GM21825 (cell line): ENCODE data around the gene ZNF629.
A peak's percentile ranks its signal among the peaks of the same experiment; 100 is the strongest.
"Not testable (repeated sequence)": the region's sequence is repeated elsewhere in the genome, so short reads cannot be mapped to it uniquely, and the experiment has no call there.

Experiments
- ATAC-seq: cut with Tn5 transposase; IDR thresholded peaks from one replicate; pipeline ENCODE4 v1.9.1; 2021; ENCODE audit warnings: mild to moderate bottlenecking, moderate library complexity; ENCODE audit not compliant: unreplicated experiment

The ZNF629 gene

DNA sequence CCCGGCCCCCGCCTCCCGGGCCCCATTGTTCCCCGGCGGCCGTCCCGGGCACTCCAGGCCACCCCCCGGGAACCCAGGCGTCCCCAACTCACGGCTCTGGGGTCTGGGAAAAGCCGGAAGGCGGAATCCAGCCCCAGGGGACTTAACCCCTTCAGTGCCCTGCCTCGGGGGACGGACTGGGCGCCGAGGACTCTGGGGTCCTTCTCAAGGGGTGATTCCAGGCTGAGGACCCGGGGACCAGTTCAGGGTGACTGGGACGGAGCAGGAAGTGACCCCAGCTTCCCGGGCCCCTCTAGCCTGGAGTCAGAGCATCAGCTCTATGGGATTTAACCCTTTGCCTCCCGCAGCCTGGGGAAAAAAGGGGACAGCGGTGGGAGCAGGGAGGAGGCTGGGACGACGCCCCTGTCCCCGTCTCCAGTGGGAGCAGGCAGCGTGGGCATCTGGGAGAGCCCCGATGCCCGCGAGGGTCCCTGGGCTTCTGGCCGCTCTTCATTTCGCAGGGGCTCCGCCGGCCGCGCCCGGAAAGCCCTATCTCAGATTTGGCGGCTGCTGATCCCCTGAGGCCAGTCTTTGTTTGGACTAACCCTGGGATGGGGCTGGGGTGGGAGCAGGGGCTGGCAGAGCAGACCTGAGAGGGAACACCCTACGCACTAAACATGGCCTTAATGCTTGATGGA lies at the start of gene ZNF629:
TSS of gene ZNF629 (minus strand) at position 270 of the 677 bp plus-strand sequence. CDS start 2,723 bp downstream, outside the sequence.
- ATAC-seq: no peak

DNA sequence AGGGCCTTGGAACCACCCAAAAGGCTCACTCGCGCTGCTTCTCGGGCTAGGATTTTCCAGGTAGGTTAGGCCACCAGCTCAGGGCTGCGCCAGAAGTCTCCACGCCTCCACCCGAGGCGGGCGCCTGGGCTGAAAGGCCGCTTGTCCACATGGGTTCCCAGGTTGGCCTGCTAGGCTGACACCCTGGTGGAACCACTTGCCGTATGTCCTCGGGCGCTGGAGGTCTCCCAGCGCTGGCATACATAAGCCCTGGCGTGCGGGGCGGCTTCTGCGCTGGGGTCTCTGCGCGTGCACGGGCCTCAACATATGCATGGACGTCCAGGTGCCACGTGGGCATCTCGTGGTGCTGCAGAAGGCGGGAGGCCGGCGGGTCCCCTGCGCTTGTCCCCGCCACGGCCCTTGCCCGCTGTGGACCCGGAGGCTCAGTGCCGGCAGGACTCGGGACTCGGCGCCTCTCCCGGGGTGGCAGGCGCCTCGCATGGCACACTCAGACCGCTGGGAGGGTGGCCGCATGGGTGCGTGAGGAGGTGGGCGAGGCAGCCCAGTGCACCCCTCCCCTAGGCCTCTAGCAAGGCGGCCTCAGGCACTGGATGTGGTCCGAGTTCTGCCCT lies 47.2 kb upstream of the ZNF629 start:
- ATAC-seq: no peak

DNA sequence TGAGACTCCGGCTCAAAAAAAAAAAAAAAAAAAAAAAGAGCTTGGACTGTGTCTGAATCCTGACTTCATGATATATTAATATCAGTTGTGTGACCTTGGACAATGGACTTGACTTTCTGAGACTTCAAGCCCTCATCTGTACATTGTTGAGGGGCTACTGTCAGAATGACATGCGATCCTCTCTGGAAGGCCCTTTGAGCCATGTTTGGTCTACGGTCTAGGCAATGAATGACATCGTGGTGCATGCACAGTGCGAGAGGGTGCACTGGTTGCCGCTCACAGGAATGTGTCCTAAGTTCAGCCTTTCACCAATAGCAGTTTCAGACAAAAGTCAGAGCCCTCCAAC lies 43.0 kb upstream of the ZNF629 start:
- ATAC-seq: no peak

DNA sequence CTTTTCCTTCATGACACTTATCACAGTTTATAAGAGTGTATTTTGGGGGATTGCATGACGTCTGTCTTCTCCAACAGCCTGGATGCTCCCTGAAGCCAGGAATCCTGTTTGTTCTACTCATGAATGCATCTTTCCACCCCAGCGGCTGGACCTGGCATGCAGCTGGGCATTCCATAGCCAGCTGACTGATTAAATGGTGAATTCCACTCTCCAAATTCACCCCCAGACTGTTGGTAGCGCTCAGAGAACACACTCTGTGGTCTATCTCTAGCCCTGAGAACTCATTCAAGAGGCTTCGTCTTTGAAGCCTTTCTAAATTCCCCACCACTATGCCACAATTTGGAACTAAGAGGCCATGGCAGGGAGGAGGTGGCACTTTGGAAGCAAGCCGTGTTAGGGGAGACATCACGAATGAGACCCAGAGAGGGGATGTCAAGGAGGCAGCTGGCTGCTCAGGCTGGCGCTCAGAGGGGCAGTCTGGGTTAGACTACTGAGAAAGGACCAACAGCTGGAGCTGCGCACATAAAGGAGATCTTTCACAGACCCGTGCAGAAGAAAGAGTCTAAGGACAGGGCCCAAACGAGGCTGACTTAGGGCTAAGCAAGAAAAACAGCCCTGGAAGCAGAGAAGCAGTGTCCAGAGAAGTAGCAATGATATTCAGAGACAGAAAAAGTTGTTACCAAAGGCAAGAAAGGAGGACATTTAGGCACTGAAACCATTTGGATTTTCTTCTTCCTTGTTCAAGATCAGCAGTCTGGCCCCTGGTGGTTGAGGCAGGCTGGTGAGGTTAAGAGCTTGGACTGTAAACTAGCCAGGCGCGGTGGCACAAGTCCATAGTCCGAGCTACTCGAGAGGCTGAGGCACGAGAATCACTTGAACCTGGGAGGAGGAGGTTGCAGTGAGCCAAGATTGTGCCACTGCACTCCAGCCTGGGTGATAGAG lies 42.4 kb upstream of the ZNF629 start:
- ATAC-seq: no peak

DNA sequence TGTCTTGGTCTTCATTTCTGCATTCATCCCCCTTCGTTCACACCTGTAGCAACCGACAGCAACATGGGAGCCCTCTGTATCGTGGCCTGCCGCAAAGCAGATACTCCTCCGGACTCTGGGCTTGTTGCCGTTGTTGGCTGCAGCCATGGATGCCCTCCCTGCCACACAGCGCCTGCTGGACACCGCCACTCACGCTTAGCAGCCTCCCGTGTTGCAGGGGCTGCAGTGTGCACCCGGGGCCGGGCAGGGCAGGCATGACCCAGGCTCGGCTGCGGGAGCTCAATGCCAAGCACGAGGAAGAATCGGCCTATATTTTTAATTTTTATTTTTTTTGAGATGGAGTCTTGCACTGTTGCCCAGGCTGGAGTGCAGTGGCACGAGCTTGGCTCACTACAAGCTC lies 34.9 kb upstream of the ZNF629 start:
- ATAC-seq: no peak

DNA sequence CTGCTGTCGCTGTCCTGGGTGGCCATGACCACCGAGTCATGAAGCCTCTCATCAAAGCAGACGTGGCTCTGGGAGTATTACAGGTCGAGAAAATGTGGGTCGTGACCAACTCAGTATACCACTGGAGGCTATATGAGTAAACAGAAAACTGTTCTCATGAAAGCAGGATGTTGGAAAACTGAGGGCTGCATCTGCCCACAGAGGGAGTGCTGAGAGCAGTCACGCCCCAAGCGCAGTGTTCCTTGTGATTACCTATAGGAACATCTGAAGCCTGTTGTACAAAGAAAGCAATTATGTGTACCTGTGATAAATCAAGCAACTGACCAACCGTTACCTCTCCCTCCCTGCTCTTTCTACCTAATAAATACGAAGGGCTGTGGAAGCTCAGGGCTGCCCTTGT lies 34.4 kb upstream of the ZNF629 start:
- not testable (repeated sequence) for ATAC-seq

DNA sequence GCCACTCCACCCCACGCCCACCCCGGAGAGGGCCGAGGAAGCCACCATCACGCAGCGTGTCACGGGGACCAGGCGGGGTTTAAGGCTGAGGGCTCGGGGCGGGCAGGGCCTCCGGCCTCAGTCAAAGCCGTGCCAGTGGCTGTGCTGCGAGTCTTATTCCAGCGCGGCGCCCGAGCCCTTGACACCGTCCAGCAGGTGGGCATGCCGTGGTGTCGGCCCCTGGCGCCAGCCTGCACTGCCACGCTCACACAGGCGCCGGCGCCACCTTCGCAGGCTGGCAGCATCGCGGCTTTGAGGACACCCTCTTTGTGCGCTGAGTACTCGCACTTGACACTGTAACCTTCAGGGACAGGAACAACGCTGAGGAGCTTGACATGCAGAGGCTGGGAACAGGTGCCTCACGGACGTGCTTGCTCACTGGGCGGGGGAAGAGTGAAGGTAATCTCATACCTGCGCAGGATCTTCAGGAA lies 34.0 kb upstream of the ZNF629 start:
- no peak for ATAC-seq

DNA sequence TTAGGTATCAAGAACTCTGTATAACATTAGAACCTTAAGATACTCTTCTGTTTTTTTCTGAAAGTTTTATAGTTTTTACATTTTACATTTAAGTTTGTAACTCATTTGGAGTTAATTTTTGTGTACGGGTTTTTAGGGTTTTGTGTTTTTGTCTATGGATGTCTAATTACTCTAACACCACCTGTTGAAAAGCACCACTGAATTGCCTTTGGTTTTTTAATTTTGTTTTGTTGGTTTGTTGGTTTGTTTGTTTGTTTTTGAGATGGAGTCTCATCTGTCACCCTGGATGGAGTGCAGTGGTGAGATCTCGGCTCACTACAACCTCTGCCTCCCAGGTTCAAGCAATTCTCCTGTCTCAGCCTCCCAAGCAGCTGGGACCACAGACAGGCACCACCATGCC lies 29.8 kb upstream of the ZNF629 start:
- ATAC-seq: no peak

DNA sequence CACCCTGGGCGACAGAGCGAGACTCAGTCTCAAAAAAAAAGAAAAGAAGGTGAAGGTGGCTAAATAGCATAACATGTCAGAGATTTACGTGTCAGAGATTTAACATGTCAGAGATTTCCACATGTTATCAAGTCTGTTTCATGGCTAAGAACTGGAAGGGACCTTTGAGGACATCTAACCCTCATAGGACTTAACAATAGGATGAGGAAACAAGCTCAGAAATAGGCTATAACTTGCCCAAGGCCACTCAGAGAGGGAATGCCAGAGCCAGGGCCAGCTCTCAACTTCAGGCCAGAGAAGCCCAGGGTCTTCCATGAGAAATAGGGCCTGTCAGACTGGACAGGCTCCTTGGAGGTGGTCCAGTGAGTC lies 26.8 kb upstream of the ZNF629 start:
- no peak for ATAC-seq

DNA sequence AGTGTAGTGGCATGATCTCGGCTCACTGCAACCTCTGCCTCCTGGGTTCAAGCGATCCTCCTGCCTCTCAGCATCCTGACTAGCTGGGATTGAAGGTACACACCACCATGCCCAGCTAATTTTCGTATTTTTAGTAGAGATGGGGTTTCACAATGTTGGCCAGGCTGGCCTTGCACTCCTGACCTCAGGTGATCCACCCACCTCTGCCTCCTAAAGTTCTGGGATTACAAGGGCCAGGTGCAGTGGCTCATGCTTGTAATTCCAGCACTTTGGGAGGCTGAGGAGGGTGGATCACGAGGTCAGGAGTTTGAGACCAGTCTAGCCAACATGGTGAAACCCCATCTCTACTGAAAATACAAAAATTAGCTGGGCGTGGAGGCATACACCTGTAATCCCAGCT lies 22.7 kb upstream of the ZNF629 start:
- ATAC-seq: not testable (repeated sequence)

DNA sequence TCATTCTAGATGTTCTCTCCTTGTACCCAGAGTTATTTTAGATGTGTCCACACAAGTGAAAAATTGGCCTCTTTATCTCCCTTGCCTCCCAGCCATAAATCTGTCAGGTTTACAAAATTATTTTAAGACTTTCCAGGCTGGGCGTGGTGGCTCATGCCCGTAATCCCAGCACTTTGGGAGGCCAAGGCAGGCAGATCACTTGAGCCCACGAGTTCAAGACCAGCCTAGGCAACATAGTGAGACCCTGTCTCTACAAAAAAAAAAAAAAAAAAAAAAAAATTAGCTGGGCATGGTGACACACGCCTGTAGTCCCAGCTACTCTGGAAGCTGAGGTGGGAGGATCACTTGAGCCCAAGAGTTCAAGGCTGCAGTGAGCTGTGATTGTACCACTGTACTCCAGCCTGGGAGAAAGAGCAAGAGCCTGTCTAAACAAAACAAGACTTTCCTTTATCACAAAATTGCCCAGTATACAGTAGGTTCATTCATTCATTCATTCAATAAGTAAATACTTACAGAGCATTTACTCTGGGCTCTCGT lies 22.0 kb upstream of the ZNF629 start:
- not testable (repeated sequence) for ATAC-seq

DNA sequence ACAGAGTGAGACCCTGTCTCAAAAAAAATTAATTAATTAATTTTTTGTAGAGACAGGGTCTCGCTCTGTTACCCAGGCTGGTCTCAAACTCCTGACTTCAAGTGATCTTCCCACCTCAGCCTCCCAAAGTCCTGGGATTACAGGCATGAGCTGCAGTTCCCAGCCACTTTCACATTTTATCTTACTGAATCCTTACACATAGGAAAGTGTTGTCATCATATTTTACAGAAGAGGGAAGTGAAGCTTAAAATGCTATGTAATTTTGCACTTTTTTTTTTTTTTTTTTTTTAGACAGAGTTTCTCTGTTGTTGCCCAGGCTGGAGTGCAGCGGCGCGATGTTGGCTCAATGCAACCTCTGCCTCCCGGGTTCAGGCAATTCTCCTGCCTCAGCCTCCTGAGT lies 21.1 kb upstream of the ZNF629 start:
- no peak for ATAC-seq

DNA sequence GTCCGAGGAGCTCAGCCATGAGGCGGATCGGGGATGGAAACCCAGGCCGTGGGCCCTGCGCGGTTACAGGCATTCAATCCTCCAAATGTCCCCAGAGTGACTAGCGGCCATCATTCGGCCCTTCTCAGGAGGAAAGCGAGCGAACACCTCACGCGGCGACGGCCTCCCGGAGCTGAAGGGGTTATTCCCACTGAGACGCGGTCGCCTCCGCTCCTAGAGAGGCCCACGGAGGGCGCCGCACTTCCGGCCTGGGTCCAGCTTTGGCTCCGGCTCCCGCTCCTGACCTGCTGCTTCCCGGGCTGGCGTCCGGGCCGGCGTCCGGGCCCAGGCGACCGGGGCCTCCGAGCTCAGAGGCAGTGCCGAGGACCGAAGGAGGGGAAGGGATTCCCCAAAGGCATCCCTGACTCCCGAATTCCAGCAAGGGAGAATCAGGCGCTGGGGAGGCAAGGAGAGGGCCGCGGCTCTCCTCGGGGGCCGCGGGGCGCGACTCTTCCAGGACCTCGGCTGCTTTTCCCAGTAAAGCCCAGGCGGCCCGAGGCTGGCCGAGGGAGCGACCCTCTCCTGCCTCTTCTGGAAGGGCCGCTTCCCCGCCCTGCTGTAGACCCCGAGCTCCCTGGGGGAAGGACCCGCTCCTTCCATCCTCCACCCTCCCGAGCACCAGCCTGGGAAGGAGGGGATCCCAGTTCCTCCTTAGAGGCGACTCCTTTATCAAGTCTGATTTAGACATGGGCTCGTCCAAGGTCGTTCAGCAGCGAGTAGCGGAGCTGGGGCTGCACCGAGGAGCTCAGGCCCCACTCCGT lies 18.6 kb upstream of the ZNF629 start:
- peak; percentile 59 for ATAC-seq

DNA sequence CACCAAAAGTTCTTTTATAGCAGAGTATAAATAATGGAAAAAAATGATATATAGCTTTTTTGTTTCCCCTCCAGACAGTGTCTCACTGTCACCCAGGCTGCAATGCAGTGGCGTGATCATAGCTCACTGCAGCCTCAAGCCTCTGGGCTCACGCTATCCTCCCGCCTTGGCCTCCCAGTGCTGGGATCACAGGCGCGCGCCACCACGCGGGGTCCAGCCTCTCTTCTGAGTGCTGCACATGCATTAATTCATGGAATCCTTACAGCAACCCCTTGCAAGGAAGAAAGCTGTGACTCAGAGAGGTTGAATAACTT lies 18.0 kb upstream of the ZNF629 start:
- ATAC-seq: no peak

DNA sequence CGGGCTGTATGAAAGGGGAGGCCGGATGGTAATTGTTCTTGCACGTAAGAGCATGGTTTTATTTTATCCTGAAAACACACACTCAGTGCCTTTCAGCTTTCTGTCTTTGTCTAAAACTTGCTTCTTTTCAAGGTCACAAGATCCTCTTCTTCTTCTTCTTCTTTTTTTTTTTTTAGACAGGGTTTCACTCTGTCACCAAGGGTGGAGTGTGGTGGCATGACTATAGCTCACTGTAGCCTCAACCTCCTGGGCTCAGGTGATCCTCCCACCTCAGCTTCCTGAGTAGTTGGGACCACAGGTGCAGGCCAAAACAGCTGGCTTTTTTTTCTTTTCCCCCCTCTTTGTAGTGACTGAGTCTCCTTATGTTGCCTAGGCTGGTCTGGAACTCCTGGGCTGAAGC lies 15.9 kb upstream of the ZNF629 start:
- no peak for ATAC-seq

DNA sequence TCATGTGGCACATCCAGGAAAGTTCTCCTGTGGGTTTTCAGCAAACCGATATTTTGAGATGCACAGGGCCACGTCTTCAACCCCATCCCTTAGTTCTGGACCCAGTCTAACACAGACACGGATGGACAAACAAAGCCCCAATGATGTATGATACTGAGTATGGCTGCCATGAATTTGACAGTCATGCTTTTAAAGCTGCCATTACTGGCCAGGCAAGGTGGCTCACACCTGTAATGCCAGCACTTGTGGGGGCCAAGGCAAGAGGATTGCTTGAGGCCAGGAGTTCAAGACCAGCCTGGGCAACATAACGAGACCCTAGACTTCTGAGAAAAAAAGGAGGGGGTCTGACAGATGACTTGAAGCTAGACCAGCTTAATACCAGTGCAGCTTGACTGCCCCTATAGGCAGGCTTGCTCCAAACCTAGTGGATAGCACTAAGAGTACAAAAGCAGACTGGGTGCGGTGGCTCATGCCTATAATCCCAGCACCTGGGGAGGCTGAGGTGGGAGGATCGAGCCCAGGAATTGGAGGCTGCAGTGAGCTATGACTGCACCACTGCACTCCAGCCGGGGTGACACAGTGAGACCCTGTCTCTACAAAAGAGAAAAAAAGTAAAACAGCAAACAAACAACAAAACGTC lies 10.8 kb upstream of the ZNF629 start:
- no peak for ATAC-seq

DNA sequence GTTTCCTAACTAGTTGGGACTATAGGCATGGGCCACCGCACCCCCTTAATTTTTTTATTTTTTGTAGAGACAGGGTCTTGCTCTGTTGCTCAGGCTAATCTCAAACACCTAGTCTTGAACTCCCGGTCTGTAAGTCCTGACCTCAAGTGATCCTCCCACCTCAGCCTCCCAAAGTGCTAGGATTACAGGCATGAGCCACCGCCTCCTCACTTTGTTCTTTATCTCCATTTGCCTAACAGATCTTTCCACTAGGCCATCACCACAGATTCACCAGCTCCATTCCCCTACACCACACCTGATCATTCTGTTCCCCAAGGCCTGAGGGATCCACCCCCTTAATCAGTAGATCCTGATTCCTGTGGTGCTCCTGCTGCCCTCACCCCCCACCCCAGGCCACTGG lies 7.6 kb upstream of the ZNF629 start:
- ATAC-seq: no peak

DNA sequence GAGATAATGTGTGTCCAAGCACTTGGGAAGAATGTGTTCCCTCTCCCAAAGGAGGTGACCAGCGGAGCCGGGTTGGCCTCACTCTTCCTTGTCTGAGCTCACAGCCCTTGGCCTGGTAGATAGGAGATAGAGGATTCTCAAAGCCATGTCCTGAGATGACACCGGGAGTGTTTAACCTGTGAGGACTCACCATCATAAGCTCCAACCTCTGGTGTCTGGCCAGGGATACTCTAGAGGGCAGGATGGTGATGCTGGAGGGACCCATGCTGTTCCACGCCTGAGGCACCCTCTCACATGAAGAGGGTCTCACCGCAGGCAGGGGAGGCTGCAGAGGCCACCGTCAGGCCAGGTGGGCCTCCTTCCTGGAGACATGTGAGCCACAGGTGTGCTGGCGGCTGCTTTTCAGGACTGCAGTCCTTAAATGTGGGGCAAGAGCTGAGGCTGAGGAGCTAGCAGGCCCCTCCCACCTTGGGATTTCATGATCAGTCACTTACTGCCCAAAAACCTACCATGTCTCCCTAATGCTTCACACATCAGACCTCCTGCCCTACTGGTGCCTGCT lies 6.6 kb upstream of the ZNF629 start:
- ATAC-seq: no peak

DNA sequence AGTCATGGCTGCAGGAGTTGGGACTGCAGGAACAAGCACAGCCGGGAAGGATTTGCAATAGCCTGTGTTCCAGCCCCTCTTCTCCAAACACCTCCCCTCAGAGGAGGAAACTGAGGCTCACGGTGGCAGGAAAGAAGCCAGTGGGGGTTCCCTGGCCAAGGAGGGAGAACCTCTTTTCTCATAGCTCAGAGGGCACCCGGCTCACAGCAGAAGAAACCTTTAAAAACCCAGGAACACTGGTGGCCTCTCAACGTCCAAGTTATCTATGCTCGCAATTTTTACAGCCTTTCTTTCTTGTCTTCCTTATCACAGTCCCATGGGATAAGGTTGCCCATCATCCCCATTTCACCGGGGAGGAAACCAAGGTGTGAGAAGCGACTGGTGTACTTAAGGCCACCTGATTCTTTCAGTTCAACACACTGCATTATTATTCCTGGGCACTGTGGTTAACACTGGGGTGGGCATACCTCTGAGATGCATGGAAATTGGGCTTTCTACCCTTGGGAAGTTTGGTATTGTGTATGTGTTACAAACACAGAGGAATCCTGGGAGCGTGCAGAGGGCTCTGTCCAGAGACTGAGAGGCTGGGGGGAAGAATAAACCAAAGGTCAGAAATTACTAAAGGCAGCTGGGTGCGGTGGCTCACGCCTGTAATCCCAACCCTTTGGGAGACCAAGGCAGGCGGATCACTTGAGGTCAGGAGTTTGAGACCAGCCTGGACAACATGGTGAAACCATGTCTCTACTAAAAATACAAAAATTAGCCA lies 791 bp upstream of the ZNF629 start:
- no peak for ATAC-seq
